ENCODE data around the gene FBXO10. TPM values are rescaled to one million over a fixed set of nuclear protein-coding genes. Genes with fewer than 3 reads are reported as not detected.

The FBXO10 gene
- total RNA-seq, 1 experiment from 2014 or later: 5.3 TPM

GRCh38 chr9:37496020-37496419 is 80.2 kb downstream of the FBXO10 start:
- H3K4me1 ChIP-seq (ENCODE audit: control insufficient read depth in 1 of 2, insufficient read depth in 2 of 2, low read length in 2 of 2): no peaks in the 10 kb centered on the region
- peaks cover 87% of the 10 kb centered on the region for H3K79me2 ChIP-seq (ENCODE audit: insufficient read depth, low read length)
- no peaks in the 10 kb centered on the region for H3K9me3 ChIP-seq (ENCODE audit: control insufficient read depth in 1 of 2, insufficient read depth in 1 of 2, low read depth in 1 of 2, low read length in 2 of 2)
- no peaks in the 10 kb centered on the region for H3K9me2 ChIP-seq (ENCODE audit: insufficient read depth)
- peaks cover 7% of the 10 kb centered on the region; the same call in 1 of the 2 replicates for H4K20me1 ChIP-seq (ENCODE audit: insufficient read depth)
- ChIA-PET CTCF (no interaction called here), POLR2A (interaction anchor here (1.2 kb wide), 1 partner anchor 9 kb away, joined by 3 read pairs; no protein-coding TSS in a partner anchor), RAD21 (ENCODE audit: low non-redundant PET in 1 of 2, low total read pairs in 2 of 2, uncharacterized antibody in 2 of 2, unreplicated experiment in 2 of 2) (no interaction called here)
- BruUV-seq (replicated peaks): no TSS peak
- no peak for TF ChIP-seq REST (IDR thresholded peaks at IDR 0.05; ENCODE audit: low read depth)
- TF ChIP-seq RAD21 (IDR thresholded peaks at IDR 0.05; ENCODE audit: low read depth): no peak
- TF ChIP-seq FOSL1 (IDR thresholded peaks at IDR 0.05; ENCODE audit: low read depth): no peak
- TF ChIP-seq CEBPB (IDR thresholded peaks at IDR 0.05; ENCODE audit: low read depth): no peak
- TF ChIP-seq EZH2 (IDR thresholded peaks at IDR 0.05): no peak
- no peak for TF ChIP-seq ATF3 (IDR thresholded peaks at IDR 0.05)
- no peak for TF ChIP-seq ELF1 (IDR thresholded peaks at IDR 0.05; ENCODE audit: borderline replicate concordance, low read depth)
- TF ChIP-seq CTCF (IDR thresholded peaks at IDR 0.05 in 2 of 3, conservative IDR thresholded peaks at IDR 0.05 in 1 of 3; ENCODE audit: borderline replicate concordance in 1 of 3, insufficient read depth in 1 of 3, low read depth in 2 of 3, low read length in 2 of 3): no peak
- no peak for TF ChIP-seq MAX (IDR thresholded peaks at IDR 0.05)
- no peak for TF ChIP-seq ZFX (IDR thresholded peaks at IDR 0.05)
- no peak for TF ChIP-seq ZNF274 (IDR thresholded peaks at IDR 0.05; ENCODE audit: low read depth, low read length)
- TF ChIP-seq POLR2A (IDR thresholded peaks at IDR 0.05; ENCODE audit: borderline replicate concordance, extremely low read depth, insufficient read depth, insufficient read length): no peak
- TF ChIP-seq JUND (IDR thresholded peaks at IDR 0.05): no peak
- TF ChIP-seq YY1 (IDR thresholded peaks at IDR 0.05; ENCODE audit: extremely low read depth, insufficient replicate concordance, low read depth, low read length): no peak
- no peak for TF ChIP-seq SIN3A (IDR thresholded peaks at IDR 0.05; ENCODE audit: low read depth)
- no peak overlapping the region for H3K27ac ChIP-seq (ENCODE audit: low read depth, low read length)
- DNase-seq (ENCODE audit: low read depth, low spot score) (no peak), ATAC-seq (no peak)
- H2AFZ ChIP-seq (ENCODE audit: low read depth, low read length, poor library complexity, severe bottlenecking): no peak overlapping the region
- H3K9ac ChIP-seq (ENCODE audit: low read length): no peak overlapping the region
- H3K36me3 ChIP-seq (ENCODE audit: control insufficient read depth in 1 of 2, insufficient read depth in 2 of 2, low read length in 2 of 2): peaks cover 56 to 78% of the 10 kb centered on the region in 2 experiments; a peak in 3 of 4 replicates
- H3K4me2 ChIP-seq (ENCODE audit: low read length): no peak overlapping the region
- intact Hi-C loops (cut with micrococcal nuclease): no loop called here
- no peak overlapping the region for H3K4me3 ChIP-seq (replicated peaks in 1 of 2; ENCODE audit: low read depth in 1 of 2, low read length in 2 of 2)
- H3K27me3 ChIP-seq (ENCODE audit: insufficient read depth, low read length): no peaks in the 10 kb centered on the region
